ENCODE results near the gene AHRR.
A peak's percentile ranks its signal among the peaks of the same experiment; 100 is the strongest.
"Not testable (repeated sequence)": the region's sequence is repeated elsewhere in the genome, so short reads cannot be mapped to it uniquely, and the experiment has no call there.

The AHRR gene

DNA sequence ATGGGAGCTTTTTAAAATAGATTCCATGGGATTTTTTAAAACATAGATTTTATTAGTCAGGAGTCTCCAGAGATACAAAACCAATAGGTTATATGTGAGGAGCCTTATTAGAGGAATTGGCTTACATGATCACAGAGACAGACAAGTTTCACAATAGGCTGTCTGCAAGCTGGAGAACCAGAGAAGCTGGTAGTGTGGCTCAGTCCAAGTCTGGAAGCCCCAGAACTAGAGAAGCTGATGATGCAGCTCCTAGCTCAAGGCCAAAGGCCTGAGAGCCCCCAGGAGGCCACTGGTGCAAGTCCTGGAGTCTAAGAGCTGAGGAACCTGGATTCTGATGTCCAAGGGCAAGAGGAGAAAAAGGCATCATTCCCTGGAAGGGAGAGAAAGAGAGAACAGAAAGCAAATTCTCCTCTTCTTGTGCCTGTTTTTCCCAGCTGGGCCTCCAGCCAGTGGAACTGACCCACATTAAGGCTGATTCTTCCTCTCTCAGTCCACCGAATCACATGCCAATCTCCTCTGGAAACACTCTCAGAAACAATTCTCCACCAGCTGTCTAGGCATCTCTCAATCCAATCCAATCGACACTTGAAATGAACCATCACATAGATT lies 59.3 kb downstream of the AHRR start:
- no peak for DNase-seq

- no peak for DNase-seq
Observed at GRCh38 chr5:383066-383465, 61.6 kb downstream of the AHRR start.

- DNase-seq: no peak
Observed at GRCh38 chr5:383621-384020, 62.1 kb downstream of the AHRR start.

DNA sequence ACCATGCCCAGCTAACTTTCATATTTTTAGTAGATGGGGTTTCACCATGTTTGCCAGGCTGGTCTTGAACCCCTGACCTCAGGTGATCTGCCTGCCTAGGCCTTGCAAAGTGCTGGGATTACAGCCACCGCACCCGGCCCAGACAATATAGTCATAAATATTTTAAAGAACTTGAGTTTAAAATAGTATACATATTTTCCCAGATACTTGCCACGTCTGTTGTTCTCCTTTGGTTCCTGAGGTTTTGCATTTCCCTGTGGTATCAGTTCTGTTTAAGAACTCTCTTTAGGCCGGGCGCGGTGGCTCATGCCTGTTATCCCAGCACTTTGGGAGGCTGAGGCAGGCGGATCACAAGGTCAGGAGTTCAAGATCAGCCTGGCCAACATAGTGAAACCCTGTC lies 63.1 kb downstream of the AHRR start:
- not testable (repeated sequence) for DNase-seq

DNA sequence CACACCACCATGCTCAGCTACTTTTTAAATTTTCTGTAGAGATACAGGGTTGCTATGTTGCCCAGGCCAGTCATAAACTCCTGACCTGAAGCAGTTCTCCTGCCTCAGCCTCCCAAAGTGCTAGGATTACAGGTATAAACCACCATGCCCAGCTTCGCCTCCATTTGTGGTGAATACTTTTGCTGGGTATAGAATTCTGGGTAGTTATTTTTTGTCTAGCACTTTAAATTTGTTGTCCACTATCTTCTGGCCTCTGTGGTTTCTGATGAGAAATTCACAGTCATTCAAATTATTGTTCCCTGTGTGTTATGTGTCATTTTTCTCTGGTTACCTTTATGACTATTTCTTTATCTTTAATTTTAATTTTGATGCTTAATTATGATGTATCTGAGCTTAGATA lies 63.8 kb downstream of the AHRR start:
- no peak for DNase-seq

GRCh38 chr5:386432-387341 lies 65.2 kb downstream of the AHRR start:
- no peak for DNase-seq

DNA sequence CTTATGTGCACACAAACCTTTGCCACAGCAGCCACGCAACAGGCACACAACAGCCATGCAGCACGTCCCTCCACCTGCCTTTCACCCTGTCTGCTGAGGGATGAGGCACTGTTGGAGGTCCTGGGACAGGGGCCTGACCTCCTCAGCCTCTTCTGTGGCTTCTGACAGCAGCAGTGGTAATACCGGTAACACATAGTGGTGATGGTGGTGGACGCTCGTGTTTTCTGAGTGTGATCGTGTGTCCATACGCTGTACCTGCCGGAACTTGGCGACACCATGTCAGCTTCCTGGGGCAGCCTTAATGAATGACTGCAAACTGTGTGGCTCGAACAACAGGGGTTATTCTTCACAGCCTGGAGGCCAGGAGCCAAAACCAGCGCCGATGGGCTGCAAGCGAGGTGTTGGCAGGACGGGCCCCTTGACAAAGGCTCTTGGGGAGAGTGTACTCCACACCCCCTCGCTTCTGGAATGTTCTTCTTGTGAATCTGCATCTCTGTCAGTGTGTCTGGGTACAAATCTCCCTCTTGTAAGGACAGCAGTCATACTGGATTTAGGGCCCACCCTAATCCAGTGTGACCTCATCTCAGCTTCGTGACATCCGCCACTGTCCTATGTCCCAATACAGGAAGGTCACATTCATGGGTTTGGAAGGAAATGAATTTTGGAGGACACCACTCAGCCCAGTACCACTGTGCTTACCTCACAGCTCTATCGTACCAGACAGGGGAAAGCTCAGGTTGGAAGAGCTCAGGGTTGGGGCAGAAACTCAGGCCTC lies 66.2 kb downstream of the AHRR start:
- DNase-seq: no peak

GRCh38 chr5:388266-389196 lies 67.0 kb downstream of the AHRR start:
- no peak for DNase-seq

- no peak for DNase-seq
Observed at GRCh38 chr5:389197-389821, 67.8 kb downstream of the AHRR start.

DNA sequence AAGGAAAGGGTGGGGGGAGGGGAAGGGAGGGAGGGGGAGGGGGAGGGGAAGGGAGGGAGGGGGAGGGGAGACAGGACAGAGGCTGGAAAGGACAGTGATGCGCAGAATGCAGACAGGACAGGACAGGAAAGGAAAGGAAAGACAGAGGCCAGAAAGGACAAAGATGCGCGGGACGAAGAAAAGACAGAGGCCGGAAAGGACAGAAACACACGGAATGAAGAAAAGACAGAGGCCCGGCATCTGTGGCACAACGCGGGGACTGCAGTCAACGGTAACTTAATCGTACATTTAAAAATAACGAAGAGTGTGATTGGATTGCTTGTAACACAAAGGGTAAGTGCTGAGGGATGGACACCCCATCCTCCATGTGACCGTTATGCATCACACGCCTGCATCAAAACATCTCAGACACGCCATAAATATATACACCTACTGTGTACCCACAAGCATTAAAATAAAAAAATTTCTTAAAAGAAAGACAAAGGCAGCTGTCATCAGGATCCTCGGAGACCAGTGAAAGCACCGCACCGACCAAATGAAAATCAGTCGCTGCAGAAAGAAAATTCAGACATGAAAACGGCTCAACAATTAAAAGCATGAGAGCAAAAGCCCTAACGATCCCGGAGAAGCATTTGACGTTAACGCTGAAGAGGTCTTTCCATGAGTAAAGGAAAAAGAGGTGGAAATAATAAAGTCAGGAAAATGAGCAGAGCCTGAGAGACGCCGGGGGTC lies 68.5 kb downstream of the AHRR start:
- no peak for DNase-seq

DNA sequence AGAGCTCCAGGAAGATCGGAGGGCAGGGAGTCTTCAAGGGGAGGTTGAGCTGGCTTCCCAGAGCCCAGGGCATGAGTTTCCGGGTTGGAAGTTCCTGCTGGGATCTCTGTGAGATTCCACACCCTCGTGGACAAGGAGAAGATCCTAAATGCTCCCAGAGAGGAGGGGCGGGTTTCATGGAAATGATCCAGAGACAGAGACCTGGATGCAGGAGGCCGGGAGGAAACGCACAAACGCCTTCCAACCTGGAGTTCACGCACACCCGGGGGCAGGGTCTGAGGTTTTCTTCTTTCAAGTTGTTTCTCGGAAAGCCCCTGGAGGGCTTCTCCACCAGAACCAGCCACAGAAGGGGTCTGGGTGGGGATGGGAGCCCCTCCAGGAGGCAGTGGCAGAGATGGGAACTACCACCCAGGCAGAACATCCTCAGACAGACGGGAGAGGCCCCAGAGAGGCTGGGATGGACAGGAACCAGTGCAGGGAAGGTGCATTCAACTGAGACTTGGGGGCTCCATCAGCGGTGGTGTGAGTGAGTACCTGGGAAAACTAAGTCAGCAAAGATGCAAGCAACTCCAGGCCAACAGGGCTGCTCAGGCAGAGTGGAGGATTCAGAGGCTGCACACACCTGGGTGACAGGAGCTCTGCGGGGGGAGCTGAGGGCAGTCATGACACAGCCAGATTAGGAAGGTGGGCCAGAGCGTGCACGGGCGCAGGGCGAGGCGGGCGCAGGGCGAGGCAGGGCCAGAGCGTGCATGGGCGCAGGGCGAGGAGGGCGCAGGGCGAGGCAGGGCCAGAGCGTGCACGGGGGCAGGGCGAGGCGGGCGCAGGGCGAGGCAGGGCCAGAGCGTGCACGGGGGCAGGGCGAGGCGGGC lies 69.3 kb downstream of the AHRR start:
- DNase-seq: peak in 1 of 2 experiments; percentile 40

DNA sequence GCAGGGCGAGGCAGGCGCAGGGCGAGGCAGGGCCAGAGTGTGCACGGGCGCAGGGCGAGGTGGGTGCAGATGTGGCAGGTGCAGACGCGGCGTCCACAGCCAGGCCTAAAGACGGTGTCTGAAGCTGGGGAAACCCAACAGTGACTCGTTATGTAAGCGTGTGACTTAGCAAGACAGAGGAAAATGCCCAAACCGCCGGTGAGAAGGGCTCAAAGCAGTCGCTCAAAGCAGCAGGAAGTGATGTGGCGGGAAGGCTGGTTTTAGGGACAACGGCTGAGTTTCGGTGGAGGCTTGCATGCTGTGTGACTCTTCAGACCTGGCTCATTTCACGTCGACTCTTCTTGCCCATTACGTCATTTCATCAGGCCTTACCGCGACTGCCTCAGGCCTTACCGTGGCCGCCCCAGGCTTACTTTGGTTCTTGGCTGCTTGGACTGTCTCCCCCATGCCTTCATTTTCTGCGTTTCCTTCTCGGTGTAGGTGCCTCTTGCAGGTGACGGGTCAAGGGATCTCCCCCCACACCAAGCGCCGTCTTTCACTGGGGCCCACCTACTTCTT lies 71.0 kb downstream of the AHRR start:
- no peak for DNase-seq

DNA sequence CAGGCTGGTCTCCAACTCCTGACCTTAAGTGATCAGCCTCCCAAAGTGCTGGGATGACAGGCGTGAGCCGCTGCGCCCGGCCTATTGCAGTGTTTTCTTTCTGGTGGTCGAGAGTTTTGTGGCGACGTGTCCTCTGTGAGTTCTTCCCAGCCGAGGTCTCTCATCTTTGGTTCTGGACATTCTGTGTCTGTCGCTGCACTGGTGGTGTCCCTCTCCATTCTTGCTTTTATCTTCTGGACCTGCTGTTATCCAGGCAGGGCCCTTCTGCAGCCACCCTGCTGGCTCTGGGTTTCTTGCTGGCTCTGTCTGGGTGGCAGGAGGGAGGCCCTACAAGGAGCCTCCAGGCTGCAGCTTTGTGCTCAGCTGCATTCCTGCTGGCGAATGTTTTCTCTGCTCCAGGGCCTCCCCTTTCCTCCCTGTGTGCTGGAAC lies 72.3 kb downstream of the AHRR start:
- DNase-seq: no peak

DNA sequence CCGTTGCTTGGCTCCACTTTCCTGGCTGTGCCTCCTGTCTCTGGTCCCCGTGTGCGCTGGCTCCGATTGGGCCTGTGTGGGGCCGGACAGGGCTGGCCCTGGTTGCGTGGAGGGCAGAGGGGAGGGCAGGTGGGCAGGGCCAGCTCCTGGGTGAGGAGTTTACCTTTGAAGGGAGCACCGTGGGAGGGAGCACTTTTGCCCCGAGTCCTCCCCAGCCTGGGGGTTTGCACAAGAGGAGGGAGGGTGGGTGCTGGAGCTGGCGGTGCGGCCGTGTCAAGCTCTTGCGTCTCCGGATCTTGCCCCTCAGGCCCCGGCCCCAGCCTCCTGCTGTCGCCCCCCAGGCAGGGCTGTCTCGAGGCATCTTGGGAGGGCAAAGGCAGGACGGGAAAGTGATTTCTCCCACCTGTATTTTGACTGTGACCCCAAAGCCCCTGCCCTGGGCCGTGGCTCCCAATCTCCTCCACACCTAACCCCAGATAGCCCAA lies 73.2 kb downstream of the AHRR start:
- no peak for DNase-seq

- no peak for DNase-seq
Observed at GRCh38 chr5:395156-395920, 73.8 kb downstream of the AHRR start.

DNA sequence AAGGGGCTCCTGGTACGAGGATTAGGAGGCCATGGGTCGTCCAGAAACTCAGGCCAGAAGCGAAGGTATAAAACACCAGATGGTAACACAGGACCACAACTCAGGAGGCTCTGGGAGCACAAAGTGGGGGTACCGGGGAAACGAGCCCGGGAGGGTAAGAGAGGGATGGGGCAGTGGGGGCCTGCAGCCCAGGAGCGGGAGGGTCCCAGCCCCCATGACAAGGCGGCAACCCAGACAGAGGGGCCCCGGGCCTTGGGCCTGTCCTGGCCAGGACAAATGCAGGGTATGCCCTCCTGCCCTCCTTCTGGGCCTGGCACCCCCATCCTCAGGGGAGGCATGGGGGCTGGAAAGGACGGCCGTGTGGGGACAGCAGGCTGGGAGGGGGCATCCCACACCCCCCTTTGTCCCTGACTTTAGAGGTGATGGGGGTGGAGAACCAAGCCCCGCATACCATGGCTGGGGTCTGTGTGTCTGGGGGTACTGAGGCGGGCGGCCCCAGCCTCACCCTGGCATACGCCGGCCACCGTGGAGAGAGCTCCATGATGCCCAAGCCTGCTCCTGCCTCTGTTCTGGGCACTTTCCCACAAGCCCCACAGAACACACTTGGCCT lies 74.5 kb downstream of the AHRR start:
- no peak for DNase-seq

DNA sequence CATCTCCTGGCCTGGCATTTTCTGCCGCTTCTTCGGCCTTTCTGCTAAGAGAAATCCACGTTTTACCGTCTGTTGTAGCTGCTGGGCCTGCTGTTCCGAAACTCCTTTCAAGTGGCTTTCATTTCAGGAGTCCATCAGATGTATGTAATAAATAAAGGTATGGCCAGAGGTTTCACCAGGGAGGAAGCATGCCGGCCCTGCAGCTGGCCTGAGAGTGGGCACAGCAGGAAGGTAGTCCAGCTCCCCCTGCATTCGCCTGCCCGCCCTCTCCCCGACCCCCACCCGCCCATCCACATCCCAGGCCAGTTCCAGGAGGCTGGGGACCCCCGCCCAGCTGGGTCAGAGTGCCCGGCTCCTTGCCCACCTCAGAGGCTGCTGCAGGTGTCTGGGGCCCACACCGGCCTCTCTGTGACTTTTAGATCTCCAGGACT lies 75.0 kb downstream of the AHRR start:
- DNase-seq: no peak

DNA sequence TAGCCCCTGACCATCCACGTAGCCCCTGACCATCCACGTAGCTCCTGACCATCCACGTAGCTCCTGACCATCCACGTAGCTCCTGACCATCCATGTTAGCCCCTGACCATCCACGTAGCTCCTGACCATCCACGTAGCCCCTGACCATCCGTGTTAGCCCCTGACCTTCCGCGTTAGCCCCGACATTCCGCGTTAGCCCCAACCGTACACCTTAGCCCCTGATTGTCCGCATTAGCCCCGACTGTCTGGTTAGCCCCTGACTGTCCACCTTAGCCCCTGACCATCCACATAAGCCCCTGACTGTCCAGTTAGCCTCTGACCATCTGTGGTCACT lies 76.6 kb downstream of the AHRR start:
- not testable (repeated sequence) for DNase-seq
